ENCODE measurements around the gene MBD4. TPM values are rescaled to one million over a fixed set of nuclear protein-coding genes. Genes with fewer than 3 reads are reported as not detected.

Gene MBD4
- polyA plus RNA-seq, 3 donors = 25.6 to 31.5 (median 30.1) TPM

- Histone ChIP-seq H3K4me3 (replicated peaks in 1 of 3; ENCODE audit: low read depth in 2 of 3, low read length in 3 of 3) (no peak overlapping the region), H3K9me3 (replicated peaks in 1 of 2; ENCODE audit: control insufficient read depth in 1 of 2, insufficient read depth in 1 of 2, low read length in 2 of 2) (no peaks in the 10 kb centered on the region), H3K79me2 (ENCODE audit: insufficient read depth, low read length) (peaks cover 66% of the 10 kb centered on the region), H3K27me3 (ENCODE audit: control insufficient read depth in 2 of 2, insufficient read depth in 2 of 2, low read length in 2 of 2) (no peaks in the 10 kb centered on the region), H3K27ac (ENCODE audit: low read depth in 1 of 2, low read length in 2 of 2) (peak overlapping the region in 1 of 2 donors; percentile 77), H3K36me3 (replicated peaks in 1 of 2; ENCODE audit: control insufficient read depth in 1 of 2, insufficient read depth in 2 of 2, low read length in 2 of 2) (peaks cover 2 to 3% of the 10 kb centered on the region in 2 donors), H2AFZ (ENCODE audit: insufficient read depth, low read depth, low read length, poor library complexity, severe bottlenecking) (no peak overlapping the region), H3K4me2 (replicated peaks; ENCODE audit: extremely low read depth, low read length, poor library complexity, severe bottlenecking) (no peak overlapping the region), H3K4me1 (ENCODE audit: control insufficient read depth in 1 of 2, insufficient read depth in 2 of 2, low read length in 2 of 2) (peaks cover 46 to 57% of the 10 kb centered on the region in 2 donors), H4K20me1 (ENCODE audit: insufficient read depth, low read length) (peaks cover 10% of the 10 kb centered on the region), H3K9ac (ENCODE audit: insufficient read depth, low read length, poor library complexity, severe bottlenecking) (no peak overlapping the region)
- intact Hi-C loops (cut with micrococcal nuclease) = no loop called here
- no peak overlapping the region for H3K4me3 Mint-ChIP-seq
- no peaks in the 10 kb centered on the region for H3K9me3 Mint-ChIP-seq
- peaks cover 0 to 4% (median 0%) of the 10 kb centered on the region in 3 donors for H3K27me3 Mint-ChIP-seq (ENCODE audit: low read depth in 3 of 3)
- H3K36me3 Mint-ChIP-seq = peaks cover 3 to 10% of the 10 kb centered on the region in 2 donors
- H3K4me1 Mint-ChIP-seq = peaks cover 59% of the 10 kb centered on the region
- no peak for DNase-seq
- peak overlapping the region in 3 of 7 donors; percentile 12 to 80 (median 26) for H3K27ac Mint-ChIP-seq
- TF ChIP-seq CTCF (IDR thresholded peaks at IDR 0.05) = no peak
Observed at GRCh38 chr3:129442947-129443346, 3.2 kb upstream of the MBD4 start.

GRCh38 chr3:129442486-129442885, 2.7 kb upstream of the MBD4 start:
- Histone ChIP-seq H3K27ac (ENCODE audit: low read depth in 1 of 2, low read length in 2 of 2) (no peak overlapping the region), H3K27me3 (ENCODE audit: control insufficient read depth in 2 of 2, insufficient read depth in 2 of 2, low read length in 2 of 2) (no peaks in the 10 kb centered on the region), H2AFZ (ENCODE audit: insufficient read depth, low read depth, low read length, poor library complexity, severe bottlenecking) (no peak overlapping the region), H3K36me3 (replicated peaks in 1 of 2; ENCODE audit: control insufficient read depth in 1 of 2, insufficient read depth in 2 of 2, low read length in 2 of 2) (peaks cover 7 to 8% of the 10 kb centered on the region in 2 donors), H3K4me3 (replicated peaks in 1 of 3; ENCODE audit: low read depth in 2 of 3, low read length in 3 of 3) (no peak overlapping the region), H3K9ac (ENCODE audit: insufficient read depth, low read length, poor library complexity, severe bottlenecking) (no peak overlapping the region), H3K4me2 (replicated peaks; ENCODE audit: extremely low read depth, low read length, poor library complexity, severe bottlenecking) (no peak overlapping the region), H4K20me1 (ENCODE audit: insufficient read depth, low read length) (peaks cover 15% of the 10 kb centered on the region), H3K9me3 (replicated peaks in 1 of 2; ENCODE audit: control insufficient read depth in 1 of 2, insufficient read depth in 1 of 2, low read length in 2 of 2) (no peaks in the 10 kb centered on the region), H3K4me1 (ENCODE audit: control insufficient read depth in 1 of 2, insufficient read depth in 2 of 2, low read length in 2 of 2) (peaks cover 51 to 62% of the 10 kb centered on the region in 2 donors), H3K79me2 (ENCODE audit: insufficient read depth, low read length) (peaks cover 67% of the 10 kb centered on the region)
- Mint-ChIP-seq H3K27me3 (ENCODE audit: low read depth in 3 of 3) (peaks cover 0 to 4% (median 0%) of the 10 kb centered on the region in 3 donors), H3K4me3 (no peak overlapping the region), H3K36me3 (peaks cover 7 to 14% of the 10 kb centered on the region in 2 donors), H3K27ac (peak overlapping the region in 1 of 7 donors; percentile 53), H3K9me3 (no peaks in the 10 kb centered on the region), H3K4me1 (peaks cover 64% of the 10 kb centered on the region)
- WGBS (ENCODE audit: insufficient coverage) = 86% methylated on average over 1 of the region's 2 CpGs
- intact Hi-C loops (cut with micrococcal nuclease) = no loop called here
- no peak for TF ChIP-seq CTCF (IDR thresholded peaks at IDR 0.05)
- no peak for DNase-seq

Data from CD14-positive monocyte (primary cell).